GM12875 (cell line): ENCODE data around the gene FRY.
A peak's percentile ranks its signal among the peaks of the same experiment; 100 is the strongest.

ENCODE experiments used
- H3K4me3 ChIP-seq: one replicate; pipeline ENCODE4 v1.5.1; 2011; ENCODE audit warnings: low read depth, low read length, control low read depth
- CTCF ChIP-seq: IDR thresholded peaks from 2 replicates; pipeline ENCODE4 v1.5.1; 2011; ENCODE audit warnings: low read depth, mild to moderate bottlenecking, control low read depth, inconsistent platforms, low read length, moderate library complexity, borderline replicate concordance; ENCODE audit not compliant: insufficient read depth

FRY gene

GRCh38 chr13:32232263-32232662 lies 200.7 kb downstream of the FRY start:
- no peak overlapping the region for H3K4me3 ChIP-seq
- no peak for TF ChIP-seq CTCF

- no peak for TF ChIP-seq CTCF
- no peak overlapping the region for H3K4me3 ChIP-seq
Observed at GRCh38 chr13:32233062-32233461, 201.5 kb downstream of the FRY start.

- no peak overlapping the region for H3K4me3 ChIP-seq
- TF ChIP-seq CTCF = no peak
Observed at GRCh38 chr13:32234914-32235313, 203.3 kb downstream of the FRY start.

GRCh38 chr13:32237681-32238080 lies 206.1 kb downstream of the FRY start:
- no peak overlapping the region for H3K4me3 ChIP-seq
- no peak for TF ChIP-seq CTCF

GRCh38 chr13:32243695-32244094 lies 212.1 kb downstream of the FRY start:
- no peak for TF ChIP-seq CTCF
- no peak overlapping the region for H3K4me3 ChIP-seq

GRCh38 chr13:32245555-32245954 lies 214.0 kb downstream of the FRY start:
- H3K4me3 ChIP-seq = no peak overlapping the region
- TF ChIP-seq CTCF = no peak

GRCh38 chr13:32246468-32246867 lies 214.9 kb downstream of the FRY start:
- TF ChIP-seq CTCF = peak; percentile 81
- H3K4me3 ChIP-seq = no peak overlapping the region
